SIG-M5 treated with dmso at 0.1 percent for 504 hours (cell line): ENCODE results near the gene ADGRL1.
A peak's percentile ranks its signal among the peaks of the same experiment; 100 is the strongest.
"Not testable (repeated sequence)": the region's sequence is repeated elsewhere in the genome, so short reads cannot be mapped to it uniquely, and the experiment has no call there.

Experiments
- DNase-seq: peaks from one replicate; lab custom pipeline; 2025; ENCODE audit not compliant: unreplicated experiment; lab: John Stamatoyannopoulos, UW

ADGRL1 gene

GRCh38 chr19:14205452-14206287 is at the start of gene ADGRL1:
Gene ADGRL1, minus strand, starts transcription at chr19:14206169. Its CDS starts 22,567 bp downstream, at chr19:14183602.
- not testable (repeated sequence) for DNase-seq

GRCh38 chr19:14255316-14255715 is 49.3 kb upstream of the ADGRL1 start:
- not testable (repeated sequence) for DNase-seq

DNA sequence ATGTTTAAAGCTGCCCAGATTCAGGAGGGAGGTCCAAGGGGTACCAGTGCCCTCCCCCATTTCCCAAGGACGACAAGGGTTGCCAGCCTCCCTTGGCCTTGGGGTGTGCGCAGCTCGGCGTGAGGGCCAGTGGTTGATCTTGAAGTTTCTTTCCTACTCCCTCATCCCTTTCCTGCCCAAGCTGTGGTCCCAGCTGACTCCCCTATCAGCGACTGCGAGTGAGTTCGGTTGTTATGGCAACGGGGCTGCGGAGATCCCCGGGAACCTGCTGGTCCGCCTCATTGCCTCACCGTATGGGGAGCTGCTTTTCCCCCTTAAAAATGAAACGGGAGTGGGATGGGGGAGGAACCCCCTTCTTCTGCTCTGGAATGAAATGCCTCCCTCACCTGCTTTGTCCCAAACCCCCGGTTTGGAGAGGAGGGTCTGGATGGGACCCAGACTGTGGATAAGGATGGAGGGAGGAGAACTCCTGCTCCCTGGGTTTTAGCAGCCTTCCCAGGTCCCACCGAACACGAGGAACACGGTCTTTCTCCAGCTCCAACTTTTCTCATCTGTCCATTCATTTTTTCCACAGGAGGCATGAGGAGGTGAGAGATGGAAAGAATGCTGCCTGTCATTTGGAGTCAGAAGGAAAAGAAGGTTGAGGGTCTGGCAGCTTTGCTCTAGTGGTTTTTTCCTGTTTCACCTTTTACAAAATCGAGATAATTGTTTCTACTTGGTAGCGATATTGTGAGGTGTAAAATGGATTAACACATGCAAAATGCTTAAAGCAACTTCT is 48.0 kb upstream of the ADGRL1 start:
- DNase-seq: not testable (repeated sequence)

- DNase-seq: not testable (repeated sequence)
These were observed 46.2 kb upstream of the ADGRL1 start for GRCh38 chr19:14252136-14252535.

- no peak for DNase-seq
These were observed 44.9 kb upstream of the ADGRL1 start for GRCh38 chr19:14250870-14251269.

- not testable (repeated sequence) for DNase-seq
These were observed 44.3 kb upstream of the ADGRL1 start for GRCh38 chr19:14250315-14250714.

- not testable (repeated sequence) for DNase-seq
These were observed 43.9 kb upstream of the ADGRL1 start for GRCh38 chr19:14249891-14250290.

GRCh38 chr19:14249012-14249754 is 43.2 kb upstream of the ADGRL1 start:
- DNase-seq: not testable (repeated sequence)

DNA sequence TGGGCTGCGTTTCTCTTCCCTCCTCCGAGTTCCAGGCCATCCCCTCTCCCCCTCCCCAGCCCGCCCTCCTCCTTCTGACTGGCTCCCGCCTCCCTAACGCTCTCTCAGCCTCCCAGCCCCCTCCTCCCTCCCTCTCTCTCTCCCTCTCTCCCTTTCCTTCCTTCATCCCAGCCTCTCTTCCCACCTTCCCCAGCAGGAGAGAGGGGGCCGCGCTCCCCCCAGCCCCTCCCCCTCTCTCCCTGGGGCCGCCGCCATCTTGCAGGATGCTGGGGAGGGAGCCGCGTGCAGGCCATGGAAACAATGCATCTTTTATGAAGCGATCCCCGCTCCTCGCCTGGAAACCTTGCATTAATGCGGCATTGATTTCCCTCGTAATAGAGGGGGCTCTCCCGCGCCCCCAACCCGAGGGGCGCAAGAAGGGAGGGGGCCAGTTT is 42.6 kb upstream of the ADGRL1 start:
- DNase-seq: no peak

GRCh38 chr19:14247548-14248471 is 41.8 kb upstream of the ADGRL1 start:
- not testable (repeated sequence) for DNase-seq

- DNase-seq: not testable (repeated sequence)
These were observed 41.2 kb upstream of the ADGRL1 start for GRCh38 chr19:14247205-14247547.

- DNase-seq: not testable (repeated sequence)
These were observed 38.4 kb upstream of the ADGRL1 start for GRCh38 chr19:14244393-14244792.

DNA sequence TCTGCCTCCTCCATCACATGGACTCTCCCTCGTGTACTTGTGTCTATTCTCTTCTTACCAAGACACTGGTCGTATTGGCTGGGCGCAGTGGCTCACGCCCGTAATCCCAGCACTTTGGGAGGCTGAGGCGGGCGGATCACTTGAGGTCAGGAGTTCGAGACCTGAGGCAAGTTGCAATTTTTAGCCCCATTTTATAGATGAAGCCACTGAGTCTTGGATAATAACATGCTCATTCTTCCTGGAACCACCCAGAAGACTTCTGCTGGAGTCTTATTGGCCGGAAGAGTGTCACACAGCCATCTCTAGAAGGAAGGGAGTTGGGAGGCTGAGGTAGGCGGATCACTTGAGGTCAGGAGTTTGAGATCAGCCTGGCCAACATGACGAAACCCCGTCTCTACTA is 37.7 kb upstream of the ADGRL1 start:
- DNase-seq: not testable (repeated sequence)

DNA sequence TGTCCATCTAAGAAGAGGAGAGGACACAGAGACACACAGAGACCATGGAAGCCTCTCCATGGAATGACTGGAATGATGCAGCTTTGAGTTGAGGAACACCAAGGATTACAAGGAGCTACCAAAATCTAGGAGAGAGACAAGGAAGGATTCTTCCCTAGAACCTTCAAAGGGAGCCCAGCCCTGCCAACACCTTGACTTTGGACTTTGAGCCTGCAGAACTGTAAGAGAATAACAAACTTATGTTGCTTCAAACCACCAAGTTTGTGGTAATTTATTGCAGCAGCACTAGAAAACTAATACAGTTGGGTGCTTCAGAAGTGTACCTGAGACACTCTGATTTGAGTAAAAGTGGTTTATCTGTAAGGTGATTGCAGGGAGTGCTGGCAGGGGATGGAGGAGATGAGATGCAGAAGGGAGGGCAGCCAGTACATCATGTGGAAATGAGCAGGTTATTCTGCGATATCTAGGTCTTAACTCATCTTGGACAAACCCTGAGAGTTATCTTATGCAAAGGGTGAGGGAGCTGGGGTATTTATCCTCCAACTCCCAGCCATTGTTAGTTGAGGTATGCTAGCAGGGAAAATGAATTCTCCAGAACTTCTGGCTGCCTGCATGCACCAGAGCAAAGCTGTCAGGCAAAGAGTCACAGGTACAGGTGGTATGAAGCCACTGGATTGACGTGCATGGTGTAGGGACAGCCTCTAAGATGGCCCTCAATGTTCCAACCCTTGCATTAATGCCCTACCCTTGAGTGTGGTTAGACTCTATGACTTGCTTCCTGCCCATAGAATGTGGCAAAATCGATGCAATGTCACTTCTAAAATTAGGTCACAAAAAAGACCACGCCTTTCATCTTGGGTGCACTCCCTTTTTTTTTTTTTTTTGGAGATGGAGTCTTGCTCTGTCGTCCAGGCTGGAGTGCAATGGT is 31.3 kb upstream of the ADGRL1 start:
- DNase-seq: no peak

DNA sequence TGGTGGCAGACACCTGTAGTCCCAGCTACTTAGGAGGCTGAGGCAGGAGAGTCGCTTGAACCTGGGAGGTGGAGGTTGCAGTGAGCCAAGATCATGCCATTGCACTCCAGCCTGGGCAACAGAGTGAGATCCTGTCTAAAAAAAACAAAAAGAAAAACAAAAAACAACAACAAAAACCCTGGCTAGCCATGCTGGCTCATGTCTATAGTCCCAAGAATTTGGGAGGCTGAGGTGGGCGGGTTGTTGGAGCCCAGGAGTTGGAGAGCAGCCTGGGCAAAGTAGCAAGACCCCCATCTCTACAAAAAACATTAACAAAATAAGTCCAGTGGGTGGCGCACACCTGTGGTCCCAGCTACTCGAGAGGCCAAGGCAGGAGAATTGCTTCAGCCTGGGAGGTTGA is 27.0 kb upstream of the ADGRL1 start:
- DNase-seq: not testable (repeated sequence)

DNA sequence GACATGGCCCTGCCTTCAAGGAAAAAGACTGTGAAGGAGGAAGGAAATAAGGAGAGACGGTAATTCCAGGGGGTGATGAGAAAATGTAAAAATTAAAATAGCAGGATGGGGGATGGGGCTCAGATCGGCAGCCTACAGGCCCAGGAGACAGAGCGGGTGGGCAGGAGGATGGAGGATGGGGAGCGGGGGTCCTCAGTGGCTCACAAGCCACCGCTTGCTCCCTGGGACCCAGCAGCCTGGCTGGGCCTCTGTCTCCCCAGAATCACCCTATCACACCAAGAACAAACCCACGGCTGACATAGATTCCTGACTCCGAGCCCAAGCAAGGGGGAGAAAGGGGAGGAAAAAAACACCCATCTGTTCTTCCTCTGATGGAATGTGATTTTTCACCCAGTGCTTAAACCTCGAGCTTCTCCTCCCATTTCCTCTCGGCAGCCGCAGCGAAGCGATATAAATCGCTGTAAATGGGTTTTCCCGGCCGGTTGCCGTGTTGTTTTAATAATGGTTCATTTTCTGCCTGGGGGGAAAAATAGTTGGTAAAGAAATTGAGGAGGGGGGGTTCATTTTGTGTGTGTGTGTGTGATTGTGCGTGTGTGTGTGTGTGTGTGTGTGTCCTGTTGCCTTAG is 22.6 kb upstream of the ADGRL1 start:
- not testable (repeated sequence) for DNase-seq

DNA sequence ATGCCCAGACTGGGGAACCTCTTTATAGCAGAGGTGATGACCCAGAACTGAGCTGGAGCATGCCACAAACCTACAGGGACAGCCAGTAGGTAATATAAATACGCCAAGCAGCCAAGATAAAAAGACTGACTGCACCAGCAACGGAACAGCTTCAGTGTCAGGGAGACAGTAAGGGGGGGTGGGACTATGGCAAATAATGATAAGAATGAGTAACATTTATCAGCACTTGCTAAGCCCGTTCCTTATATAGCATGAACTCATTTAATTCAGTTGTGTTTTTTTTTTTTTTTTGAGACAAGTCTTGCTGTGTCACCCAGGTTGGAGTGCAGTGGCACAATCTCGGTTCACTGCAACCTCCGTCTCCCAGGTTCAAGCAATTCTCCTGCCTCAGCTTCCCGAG is 20.5 kb upstream of the ADGRL1 start:
- DNase-seq: not testable (repeated sequence)

GRCh38 chr19:14222886-14223285 is 16.9 kb upstream of the ADGRL1 start:
- no peak for DNase-seq

GRCh38 chr19:14221345-14221744 is 15.4 kb upstream of the ADGRL1 start:
- peak; percentile 41 for DNase-seq
